OCI-LY7 (cell line): ENCODE measurements around the gene ACACA.

ENCODE experiments used
- CTCF ChIP-seq: fragments of 200-600 bp; sonication (generic); conservative IDR thresholded peaks from 2 replicates; pipeline ENCODE4 v1.5.1; 2014; ENCODE audit warnings: mild to moderate bottlenecking, antibody characterized with exemption, low read length, moderate library complexity, mixed read lengths
- EZH2phosphoT487 ChIP-seq: fragments of 200-600 bp; sonication (generic); IDR thresholded peaks from 2 replicates; pipeline ENCODE4 v1.6.1; 2018; ENCODE audit warnings: low read depth, borderline replicate concordance, mild to moderate bottlenecking, mixed run types, antibody characterized with exemption, low read length, moderate library complexity, mixed read lengths

- TF ChIP-seq CTCF, result no peak
- TF ChIP-seq EZH2phosphoT487, result no peak
These were observed 318.2 kb downstream of the ACACA start for GRCh38 chr17:37088459-37088858.
